Mammary epithelial cell (primary cell): Measurements from ENCODE around the gene GALNS.

ENCODE experiments used
- CTCF ChIP-seq, 2 donors: IDR thresholded peaks in 1 of 2; conservative IDR thresholded peaks in 1 of 2; 2 replicates each; pipeline ENCODE4 v1.5.1; 2011 to 2012; ENCODE audit warnings: inconsistent platforms in 2 of 2, low read length in 2 of 2, mild to moderate bottlenecking in 2 of 2, control low read depth in 1 of 2, low read depth in 1 of 2; ENCODE audit not compliant: insufficient read depth in 1 of 2; ENCODE audit errors: extremely low read depth in 1 of 2
- EZH2 ChIP-seq: IDR thresholded peaks from 2 replicates; pipeline ENCODE4 v1.6.1; 2012; ENCODE audit warnings: low read length, inconsistent platforms, borderline replicate concordance

GRCh38 chr16:88899901-88900661 is 43.3 kb upstream of the GALNS start:
- TF ChIP-seq CTCF (conservative IDR thresholded peaks at IDR 0.05 in 1 of 2, IDR thresholded peaks at IDR 0.05 in 1 of 2; ENCODE audit: extremely low read depth in 1 of 2, insufficient read depth in 1 of 2, low read depth in 1 of 2, low read length in 2 of 2) (no peak), EZH2 (no peak)
